LNCaP clone FGC (cell line): ENCODE measurements around the gene CARS1.

Source experiments
- DNase-seq: peaks from one replicate; pipeline ENCODE4 v3.0.0-alpha.2; 2011; ENCODE audit warnings: low read depth
- H3K4me3 ChIP-seq: 2 replicates; pipeline ENCODE4 v1.5.1; 2011; ENCODE audit warnings: mild to moderate bottlenecking, low read depth, low read length, control low read depth
- TF ChIP-seq, protein P1 (sequence below): IDR thresholded peaks from 2 replicates; pipeline ENCODE4 v1.5.1; 2012; ENCODE audit warnings: mild to moderate bottlenecking; ENCODE audit not compliant: control insufficient read depth, insufficient read depth; ENCODE audit errors: extremely low read depth

Gene CARS1

DNA sequence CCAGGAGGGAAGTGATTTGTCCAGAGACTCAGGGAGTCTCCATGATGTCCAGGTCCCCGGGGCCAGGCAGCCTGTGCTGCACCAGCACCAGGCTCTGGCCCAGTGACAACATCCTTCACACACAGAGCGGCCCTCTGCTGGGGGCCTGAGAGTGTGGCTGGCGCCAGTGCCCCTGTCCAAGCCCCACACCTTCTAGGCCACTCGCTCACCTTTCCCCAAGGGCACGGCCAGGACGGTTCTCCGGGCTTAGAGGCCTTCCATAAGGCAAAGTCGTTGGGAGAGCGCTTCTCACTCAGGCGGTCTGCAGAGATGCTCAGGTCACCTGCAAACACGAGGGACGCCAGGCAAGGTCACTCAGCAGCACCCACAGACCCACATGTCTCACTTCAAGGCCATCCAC lies 37.2 kb downstream of the CARS1 start:
- TF ChIP-seq, protein P1, sequence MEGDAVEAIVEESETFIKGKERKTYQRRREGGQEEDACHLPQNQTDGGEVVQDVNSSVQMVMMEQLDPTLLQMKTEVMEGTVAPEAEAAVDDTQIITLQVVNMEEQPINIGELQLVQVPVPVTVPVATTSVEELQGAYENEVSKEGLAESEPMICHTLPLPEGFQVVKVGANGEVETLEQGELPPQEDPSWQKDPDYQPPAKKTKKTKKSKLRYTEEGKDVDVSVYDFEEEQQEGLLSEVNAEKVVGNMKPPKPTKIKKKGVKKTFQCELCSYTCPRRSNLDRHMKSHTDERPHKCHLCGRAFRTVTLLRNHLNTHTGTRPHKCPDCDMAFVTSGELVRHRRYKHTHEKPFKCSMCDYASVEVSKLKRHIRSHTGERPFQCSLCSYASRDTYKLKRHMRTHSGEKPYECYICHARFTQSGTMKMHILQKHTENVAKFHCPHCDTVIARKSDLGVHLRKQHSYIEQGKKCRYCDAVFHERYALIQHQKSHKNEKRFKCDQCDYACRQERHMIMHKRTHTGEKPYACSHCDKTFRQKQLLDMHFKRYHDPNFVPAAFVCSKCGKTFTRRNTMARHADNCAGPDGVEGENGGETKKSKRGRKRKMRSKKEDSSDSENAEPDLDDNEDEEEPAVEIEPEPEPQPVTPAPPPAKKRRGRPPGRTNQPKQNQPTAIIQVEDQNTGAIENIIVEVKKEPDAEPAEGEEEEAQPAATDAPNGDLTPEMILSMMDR, result no peak
- H3K4me3 ChIP-seq, result no peak overlapping the region
- no peak for DNase-seq

DNA sequence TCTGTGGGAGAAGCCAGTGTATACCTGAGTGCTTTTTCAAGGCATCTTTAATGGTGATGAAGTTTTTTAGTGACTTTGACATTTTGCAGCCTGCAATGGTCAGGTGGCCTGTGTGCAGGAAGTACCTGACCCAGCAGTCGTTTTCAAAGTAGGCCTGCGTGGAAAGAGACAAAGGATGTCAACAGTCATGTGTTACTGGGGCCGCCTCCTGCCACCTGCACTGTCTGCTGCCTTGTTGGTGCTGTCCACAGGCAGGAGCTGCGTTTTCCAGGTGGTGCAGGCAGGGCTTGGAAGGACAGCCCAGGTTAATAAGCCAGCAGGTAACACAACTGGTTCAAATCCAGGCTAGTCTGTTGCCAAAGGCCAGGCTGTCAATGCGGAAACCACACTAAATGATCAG lies 38.6 kb downstream of the CARS1 start:
- TF ChIP-seq, protein P1, result no peak
- H3K4me3 ChIP-seq, result no peak overlapping the region
- no peak for DNase-seq

DNA sequence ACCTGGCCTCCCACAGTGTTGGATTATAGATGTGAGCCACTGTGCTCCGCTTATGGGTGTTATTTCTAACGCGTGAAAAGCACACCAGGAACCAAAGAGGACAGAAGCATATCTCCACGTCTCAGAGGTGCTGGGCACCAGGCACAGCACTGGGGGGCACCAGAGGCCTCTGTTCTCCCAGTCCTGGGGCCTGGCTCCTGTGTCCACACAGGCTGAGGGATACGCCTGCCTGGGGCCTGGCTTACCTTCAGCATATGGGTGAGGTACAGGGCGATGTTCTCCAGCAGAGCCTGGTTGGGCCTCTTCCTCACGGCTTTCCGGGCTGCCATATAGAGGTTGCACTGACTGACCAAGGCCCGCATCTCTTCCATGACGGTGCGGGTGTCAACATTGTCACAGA lies 40.4 kb downstream of the CARS1 start:
- TF ChIP-seq, protein P1, result no peak
- H3K4me3 ChIP-seq, result no peak overlapping the region
- DNase-seq, result no peak

DNA sequence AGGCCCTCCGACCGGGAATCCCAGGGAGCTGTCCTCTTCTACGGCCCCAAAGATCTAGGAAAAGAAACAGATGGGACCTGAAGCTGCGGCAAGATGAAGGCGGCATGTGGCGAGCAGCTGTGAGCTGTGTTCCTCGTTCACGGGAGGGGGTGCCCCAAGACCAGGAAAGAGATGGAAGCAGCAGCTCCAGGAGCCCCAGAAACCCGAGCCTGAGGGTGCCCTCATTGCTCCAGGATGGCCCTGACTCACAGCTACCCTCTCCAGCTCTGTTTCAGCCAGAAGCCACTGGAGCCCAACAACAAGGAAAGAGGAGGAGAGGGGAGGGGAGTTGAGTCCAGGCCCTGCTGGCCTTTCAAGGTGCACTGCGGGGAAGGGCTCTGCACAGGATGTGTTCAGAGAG lies 41.4 kb downstream of the CARS1 start:
- TF ChIP-seq, protein P1, result no peak
- no peak for DNase-seq
- H3K4me3 ChIP-seq, result no peak overlapping the region

DNA sequence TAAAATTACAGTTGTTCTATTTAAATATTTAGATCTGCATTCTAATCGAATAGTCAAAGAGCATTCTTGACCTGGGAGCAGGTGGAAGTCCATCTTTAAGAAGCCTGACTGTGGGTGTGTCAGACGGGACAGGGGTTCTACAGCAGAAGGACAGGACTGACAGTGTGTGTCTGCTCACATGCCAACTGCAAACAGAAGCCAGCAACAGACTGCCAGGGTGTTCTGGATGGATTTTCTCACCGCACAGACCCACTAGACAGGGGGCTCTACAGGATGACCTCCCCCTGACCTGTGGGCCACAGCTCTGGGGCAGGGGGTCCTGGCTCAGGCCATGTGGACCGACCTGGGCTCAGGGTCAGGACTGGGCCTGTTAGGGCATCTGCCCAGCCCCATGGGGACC lies 42.3 kb downstream of the CARS1 start:
- no peak for DNase-seq
- H3K4me3 ChIP-seq, result no peak overlapping the region
- TF ChIP-seq, protein P1, result no peak

DNA sequence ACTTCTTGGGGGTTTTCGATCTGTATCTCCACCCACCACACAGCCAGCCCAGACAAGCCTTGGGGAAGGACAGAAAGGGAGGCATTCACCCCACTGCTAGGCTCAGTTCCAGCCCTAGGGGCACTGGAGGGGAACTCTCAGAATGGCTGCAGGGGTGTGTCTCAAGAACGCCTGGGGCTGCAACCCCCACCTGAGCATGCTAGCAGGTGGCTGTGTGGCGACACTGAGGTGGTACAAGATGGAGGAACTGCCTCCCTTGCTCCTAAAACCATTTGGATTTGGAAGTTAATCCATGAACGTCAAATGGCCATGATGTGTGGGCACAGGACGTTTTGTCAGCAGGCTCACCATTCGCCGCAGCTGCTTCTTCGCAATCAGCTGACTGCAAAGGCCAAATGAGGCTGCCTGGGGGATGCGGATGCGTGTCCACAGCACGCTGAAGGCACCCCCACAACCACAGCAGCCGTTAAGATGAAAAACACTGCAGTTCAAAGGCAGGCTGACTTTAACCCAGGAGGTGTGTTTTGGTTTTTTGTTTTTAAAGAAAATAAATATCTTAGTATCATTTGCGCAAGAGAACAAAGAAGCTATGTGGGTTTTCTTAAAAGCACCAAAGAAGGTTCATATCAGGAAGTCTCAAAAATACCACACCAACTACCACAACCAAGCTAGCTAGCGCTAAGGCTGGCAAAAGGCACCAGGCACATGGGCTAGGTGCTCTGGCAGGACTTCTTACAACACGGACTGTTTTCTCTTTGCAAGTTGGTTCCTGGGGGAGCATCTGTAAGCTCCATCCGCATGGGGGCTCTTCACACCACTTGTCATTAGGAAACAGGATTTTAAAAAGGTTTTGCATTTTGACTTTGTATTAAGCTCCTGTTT lies 42.9 kb downstream of the CARS1 start:
- TF ChIP-seq, protein P1, result no peak
- no peak overlapping the region for H3K4me3 ChIP-seq
- DNase-seq, result no peak
